ENCODE results near the gene UGGT1.
A peak's percentile ranks its signal among the peaks of the same experiment; 100 is the strongest.
"Not testable (repeated sequence)": the region's sequence is repeated elsewhere in the genome, so short reads cannot be mapped to it uniquely, and the experiment has no call there.

The UGGT1 gene

DNA sequence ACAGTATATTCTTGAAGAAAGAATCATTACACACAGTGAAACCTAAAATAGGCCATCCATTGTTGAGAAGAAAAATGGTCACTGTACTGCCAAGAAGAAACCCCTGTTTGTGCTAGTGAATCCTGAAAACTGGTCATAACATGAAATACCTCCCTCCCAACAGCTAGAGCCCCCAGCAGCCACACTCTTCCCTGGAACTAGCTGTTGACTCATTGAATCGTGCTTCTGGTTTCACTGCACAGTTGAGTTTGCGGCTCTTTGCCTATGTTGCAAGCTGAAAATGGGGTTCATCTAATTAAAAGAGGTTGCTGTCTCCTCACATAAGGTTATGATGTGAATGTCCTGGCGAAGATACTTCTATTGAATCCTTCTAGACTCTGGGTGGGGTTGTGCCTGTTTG is 86.3 kb downstream of the UGGT1 start:
- DNase-seq = no peak

GRCh38 chr2:128178149-128178649 is 87.2 kb downstream of the UGGT1 start:
- DNase-seq = no peak

DNA sequence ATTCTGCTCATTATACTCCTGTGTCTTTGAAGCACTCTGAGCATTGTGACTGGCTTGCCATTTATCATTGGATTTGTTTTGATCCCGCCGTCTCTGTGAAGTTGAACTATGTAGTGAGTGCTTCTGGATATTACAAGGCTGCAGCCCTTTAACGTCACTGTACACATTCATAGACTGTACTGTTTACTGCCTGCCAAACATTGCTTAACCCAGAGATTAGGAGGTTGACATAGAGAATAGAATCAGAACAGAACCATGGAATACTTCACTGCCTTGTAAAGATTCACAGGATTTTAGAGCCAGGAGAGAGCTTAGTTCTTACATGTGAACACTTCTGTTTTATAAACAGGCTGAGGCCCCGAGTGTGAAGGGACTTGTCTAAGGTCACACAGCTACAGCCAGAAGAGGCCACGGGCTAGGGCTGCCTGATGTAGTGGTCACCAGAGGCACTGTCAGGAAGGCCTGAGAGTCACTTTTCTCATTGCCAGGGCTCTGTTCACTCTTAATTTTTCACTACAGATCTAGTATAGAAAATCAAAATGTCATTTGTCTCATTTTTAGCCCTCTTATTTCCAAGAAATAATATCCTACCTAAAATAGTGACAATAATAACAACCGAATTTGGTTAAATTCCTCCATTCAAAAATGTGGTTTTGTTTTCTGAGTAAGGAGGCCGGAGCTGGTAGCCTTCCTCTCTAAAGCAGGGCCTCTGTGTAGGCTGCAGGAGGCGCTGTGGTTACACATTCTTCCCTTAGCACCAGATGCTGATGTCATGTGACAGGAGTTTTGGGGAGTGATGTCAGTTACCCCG is 87.9 kb downstream of the UGGT1 start:
- DNase-seq = peak; percentile 23

- DNase-seq = no peak
Observed at GRCh38 chr2:128179461-128179755, 88.4 kb downstream of the UGGT1 start.

- no peak for DNase-seq
Observed at GRCh38 chr2:128180031-128180430, 89.0 kb downstream of the UGGT1 start.

DNA sequence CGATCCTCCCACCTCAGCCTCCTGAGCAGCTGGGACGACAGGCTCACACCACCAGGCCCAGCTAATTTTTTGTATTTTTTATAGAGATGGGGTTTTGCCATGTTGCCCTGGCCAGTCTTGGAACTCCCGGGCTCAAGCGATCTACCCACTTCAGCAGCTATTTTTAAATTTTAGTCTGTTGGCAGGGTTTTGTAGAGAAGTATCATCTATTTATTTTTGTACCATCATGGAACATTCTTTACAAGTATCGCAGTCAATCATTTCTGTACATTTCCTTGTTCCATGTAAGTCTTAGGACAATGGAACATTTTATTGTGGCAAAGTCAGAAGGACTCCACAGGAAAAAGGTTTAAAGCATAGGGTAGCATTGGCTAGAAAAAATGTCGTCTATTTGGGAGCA is 94.6 kb downstream of the UGGT1 start:
- DNase-seq = no peak

DNA sequence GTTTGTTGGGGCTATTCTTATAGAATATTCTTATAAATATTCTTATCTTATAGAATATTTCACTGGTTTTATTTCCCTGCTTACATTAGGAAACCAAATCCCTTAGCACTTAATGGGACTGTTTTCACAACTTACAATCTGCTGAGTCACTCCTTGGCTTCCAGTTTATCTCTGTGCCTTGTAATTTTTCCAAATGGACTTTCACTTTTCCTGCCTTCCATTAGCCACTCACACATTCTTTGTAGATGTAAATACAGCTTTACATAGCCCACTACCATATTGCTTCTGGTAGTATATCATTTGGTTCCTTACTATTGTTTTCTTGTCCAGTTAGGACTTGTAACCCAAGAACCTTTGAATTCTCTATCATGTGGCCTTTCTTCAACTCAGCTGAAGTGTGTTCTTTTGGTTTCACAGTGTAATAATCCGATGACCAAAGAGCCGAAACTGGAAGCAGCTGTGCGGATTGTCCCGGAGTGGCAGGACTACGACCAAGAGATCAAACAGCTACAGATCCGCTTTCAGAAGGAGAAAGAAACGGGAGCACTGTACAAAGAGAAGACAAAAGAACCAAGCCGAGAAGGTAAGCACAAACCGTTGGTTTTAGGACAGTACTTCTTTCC is 96.1 kb downstream of the UGGT1 start:
- DNase-seq = no peak

DNA sequence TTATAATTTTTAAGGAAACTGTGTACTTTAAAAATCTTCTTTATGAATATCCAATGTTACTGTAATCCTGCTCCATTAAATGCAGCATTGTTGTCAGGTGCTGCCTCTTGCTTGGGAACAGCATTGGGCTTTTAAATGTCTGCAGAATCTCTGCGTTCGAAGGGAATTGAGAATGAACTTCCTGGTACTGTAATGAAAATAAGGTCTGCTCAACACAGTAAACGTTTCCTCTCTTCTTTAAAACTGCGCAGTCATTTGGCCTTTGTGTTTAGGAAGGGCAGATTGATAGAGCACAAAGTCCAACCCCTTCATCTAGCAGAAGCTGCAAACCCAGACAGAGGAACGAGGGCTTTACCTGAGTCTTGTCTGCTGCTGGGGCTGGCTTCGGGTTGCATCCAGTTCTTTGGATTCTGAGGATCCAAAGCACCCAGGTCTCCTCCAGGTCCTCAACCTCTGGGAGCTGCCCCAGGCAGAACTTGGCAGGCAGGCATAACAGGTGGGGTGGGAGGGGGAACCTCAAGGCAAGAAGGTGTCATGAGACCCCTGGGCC is 104.5 kb downstream of the UGGT1 start:
- DNase-seq = no peak

DNA sequence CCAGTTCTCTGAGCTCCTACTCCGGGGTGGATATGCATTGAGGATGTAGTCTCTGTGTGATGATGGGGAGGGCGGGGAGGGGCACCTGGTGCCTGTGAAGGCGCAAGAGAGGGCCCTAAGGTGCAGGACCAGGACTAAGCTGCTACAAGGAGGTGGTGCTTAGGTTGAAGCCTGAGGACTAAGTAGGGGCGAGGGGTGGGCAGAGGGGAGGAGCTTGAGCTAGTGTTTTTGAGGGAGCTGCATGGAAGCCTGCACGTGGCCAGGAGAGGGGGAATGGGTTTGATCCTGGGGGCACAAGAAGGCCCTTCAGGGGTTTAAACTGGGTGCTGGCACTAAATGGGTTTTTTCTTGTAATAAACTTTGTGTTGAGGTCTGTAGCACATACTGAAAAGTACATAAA is 105.0 kb downstream of the UGGT1 start:
- no peak for DNase-seq

DNA sequence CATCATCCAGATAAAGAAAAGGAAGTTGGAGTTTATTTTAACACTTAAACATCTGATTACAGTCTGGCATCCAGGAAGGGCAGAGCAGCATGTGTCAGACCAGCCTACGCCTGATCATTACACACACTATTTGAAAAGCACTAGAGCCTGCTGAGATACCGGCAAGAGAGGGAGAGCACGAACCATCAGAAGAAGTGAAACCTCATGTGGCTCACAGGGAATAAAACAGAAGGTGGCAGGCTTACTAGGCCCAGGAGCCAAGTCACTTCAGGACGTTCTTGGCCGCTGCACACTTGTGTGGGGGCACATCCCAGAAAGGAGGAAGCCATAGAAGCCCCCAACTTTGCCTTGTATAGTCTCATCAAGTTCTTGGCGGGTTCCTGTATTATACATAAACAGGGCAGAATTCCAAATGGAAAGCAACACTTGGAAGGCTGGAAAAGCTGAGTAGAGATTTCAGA is 105.5 kb downstream of the UGGT1 start:
- DNase-seq = no peak

DNA sequence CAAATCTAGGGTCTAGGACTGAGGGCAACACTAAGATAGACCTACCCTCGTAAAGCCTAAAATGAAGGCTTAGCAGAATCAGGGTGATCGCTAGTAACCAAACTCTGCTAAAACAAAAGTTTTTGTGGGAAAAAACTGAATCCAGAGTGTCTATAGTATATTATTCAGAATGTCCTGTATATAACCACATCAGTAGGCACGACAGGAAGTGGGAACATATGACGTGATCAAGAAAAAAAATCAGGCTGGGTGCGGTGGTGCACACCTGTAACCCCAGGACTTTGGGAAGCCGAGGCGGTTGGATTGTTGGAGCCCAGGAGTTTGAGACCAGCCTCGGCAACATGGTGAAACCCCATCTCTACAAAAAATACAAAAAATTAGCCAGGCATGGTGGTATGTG is 106.1 kb downstream of the UGGT1 start:
- DNase-seq = peak; percentile 6

DNA sequence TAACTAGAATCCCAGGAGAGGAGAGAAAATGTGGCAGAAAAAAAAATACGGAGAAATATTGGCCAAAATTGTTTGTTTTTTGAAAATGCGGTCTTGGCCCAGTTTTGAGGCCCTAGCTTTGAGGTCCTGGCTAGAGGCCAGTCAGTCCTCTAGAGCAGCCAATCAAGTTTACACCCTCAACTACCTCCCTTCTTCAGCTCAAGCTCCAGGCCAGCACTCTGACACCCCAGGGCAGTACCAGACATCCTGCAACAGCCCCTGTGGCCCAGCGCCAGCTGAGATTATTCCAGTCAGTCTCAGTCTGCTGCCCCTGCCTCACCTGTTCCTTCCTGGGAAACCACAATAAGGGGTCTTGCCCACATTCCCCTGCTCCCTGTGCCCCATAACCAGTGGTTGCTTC is 107.7 kb downstream of the UGGT1 start:
- no peak for DNase-seq

DNA sequence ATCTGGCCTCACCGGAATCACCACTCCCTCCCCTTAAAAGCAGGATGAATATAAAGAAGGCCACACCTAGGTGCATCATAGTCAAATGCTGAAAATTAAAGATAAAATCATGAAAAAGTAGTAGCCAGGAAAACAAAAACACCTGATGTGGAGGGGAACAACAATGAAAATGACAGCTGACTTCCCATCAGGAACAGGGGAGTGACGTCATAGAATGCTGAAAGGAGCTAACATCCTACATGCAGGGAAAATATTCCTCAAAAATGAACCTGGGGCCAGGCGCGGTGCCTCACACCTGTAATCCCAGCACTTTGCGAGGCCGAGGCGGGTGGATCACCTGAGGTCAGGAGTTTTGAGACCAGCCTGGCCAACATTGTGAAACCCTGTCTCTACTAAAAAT is 108.1 kb downstream of the UGGT1 start:
- DNase-seq = no peak

DNA sequence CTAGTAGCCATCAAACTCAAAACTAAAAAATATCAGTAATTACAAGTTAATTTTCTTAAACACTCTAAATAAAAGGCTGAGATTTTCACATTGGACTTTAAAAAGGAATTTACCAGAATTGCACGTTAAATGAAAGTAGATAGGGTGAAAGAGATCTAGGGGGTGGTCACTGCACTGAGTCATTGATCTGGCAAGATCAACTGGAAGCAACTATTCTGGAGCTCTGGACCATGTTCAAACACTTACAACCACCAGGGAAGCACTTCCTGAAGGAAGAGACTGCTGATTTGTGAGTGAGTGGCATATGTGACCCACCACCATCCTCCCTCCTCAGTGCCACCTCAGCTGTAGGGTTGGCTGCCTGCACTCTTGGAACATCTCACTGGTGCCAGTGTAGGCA is 111.8 kb downstream of the UGGT1 start:
- no peak for DNase-seq

DNA sequence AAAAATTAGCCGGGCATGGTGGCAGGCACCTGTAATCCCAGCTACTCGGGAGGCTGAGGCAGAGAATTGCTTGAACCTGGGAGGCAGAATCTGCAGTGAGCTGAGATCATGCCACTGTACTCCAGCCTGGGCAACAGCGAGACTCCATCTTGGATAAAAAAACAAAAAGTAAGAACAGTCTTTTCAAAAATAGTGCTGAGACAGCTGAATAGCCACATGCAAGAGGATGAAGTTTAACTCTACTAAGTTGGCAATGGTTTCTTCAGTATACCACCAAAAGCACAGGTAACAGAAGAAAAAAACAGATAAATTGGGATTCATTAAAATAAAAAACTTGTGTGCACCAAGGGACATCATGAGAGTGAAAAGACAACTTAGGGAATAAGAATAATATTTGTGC is 115.2 kb downstream of the UGGT1 start:
- no peak for DNase-seq

GRCh38 chr2:128208023-128208422 is 117.0 kb downstream of the UGGT1 start:
- no peak for DNase-seq

DNA sequence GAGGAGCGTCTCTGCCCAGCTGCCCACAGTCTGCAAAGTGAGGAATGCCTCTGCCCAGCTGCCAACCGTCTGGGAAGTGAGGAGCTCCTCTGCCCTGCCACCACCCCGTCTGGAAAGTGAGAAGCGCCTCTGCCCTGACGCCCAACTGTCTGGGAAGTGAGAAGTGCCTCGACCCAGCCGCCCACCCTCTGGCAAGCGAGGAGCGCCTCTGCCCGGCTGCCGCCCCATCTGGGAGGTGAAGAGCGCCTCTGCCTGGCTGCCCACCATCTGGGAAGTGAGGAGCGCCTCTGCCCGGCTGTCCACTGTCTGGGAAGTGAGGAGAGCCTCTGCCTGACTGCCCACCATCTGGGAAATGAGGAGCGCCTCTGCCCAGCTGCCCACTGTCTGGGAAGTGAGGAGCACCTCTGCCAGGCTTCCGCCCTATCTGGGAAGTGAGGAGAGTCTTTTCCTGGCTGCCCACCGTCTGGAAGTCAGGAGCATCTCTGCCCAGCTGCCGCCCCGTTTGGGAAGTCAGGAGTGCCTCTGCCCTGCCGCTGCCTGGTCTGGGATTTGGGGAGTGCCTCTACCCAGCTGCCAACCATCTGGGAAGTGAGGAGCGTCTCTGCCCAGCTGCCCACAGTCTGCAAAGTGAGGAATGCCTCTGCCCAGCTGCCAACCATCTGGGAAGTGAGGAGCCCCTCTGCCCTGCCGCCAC is 117.8 kb downstream of the UGGT1 start:
- not testable (repeated sequence) for DNase-seq

DNA sequence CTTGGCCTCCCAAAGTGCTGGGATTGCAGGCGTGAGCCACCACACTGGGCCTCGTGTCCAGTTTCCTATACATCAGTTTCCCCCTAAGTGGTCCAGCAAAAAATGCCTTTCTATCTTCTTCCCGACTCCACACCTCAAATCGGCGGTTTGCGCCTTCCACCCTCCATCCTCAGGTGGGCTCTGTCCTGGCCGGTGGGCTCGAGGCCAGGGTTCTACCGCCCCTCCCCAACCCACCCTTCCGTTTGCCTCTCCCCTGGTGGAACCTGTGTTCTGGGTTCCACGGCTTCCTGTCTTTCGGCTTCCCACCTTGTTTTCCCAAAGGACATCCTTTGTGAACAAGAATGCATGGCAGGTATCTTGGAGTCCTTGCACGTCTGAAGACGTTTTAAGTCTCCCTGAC is 123.3 kb downstream of the UGGT1 start:
- DNase-seq = no peak

DNA sequence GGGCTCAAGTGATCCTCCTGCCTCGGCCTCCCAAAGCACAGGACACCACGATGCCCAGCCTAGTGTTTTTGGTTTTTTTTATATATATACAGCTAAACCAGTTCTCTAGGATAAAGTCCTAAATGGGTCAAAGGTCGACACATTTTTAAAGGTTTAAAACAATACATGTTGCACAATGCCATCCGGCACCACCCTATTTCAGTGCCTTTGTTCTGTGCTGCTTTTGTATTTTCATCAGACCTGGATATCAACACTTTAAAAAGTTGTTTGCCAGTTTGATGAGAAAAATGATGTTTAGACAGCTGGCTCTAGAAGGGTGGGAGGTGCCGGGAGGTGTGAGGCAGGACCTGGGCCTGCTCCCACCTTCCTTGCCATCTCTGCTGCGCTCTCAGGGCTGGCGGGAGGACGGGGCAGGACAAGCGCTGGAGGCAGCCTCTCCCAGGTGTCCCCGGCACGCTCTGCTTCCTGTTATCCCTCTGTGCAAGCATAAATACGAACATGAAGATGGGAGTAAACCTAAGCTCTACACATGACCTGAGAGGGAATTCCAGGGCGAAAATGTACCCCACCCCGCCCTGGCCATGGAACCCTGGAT is 124.0 kb downstream of the UGGT1 start:
- DNase-seq = no peak

GRCh38 chr2:128215897-128216642 is 125.1 kb downstream of the UGGT1 start:
- DNase-seq = no peak

- DNase-seq = no peak
Observed at GRCh38 chr2:128217671-128218070, 126.7 kb downstream of the UGGT1 start.

- DNase-seq = no peak
Observed at GRCh38 chr2:128219891-128220290, 128.9 kb downstream of the UGGT1 start.

All from central memory CD4-positive, alpha-beta T cell (primary cell).